Uterus (tissue), 4 donors: Measurements from ENCODE around the gene ATRN. TPM values are rescaled to one million over a fixed set of nuclear protein-coding genes. Genes with fewer than 3 reads are reported as not detected.
"Not testable (repeated sequence)": the region's sequence is repeated elsewhere in the genome, so short reads cannot be mapped to it uniquely, and the experiment has no call there.

Experiments
- DNase-seq, 2 donors: peaks; one replicate each; pipeline ENCODE4 v3.0.0-alpha.2; 2019 to 2020
- H3K27ac ChIP-seq, 2 donors: fragments of 200-600 bp; sonication (generic); 1 replicate in 1 of 2; 2 replicates in 1 of 2; pipeline ENCODE4 v1.5.1; 2016 to 2018
- H3K27me3 ChIP-seq, 2 donors: fragments of 200-600 bp; sonication (generic); one replicate each; pipeline ENCODE4 v1.5.1; 2018 to 2019; ENCODE audit warnings: control low read depth in 1 of 2
- H3K36me3 ChIP-seq, 2 donors: fragments of 200-600 bp; sonication (generic); one replicate each; pipeline ENCODE4 v1.5.1; 2019; ENCODE audit warnings: control low read depth in 1 of 2
- H3K4me1 ChIP-seq, 2 donors: fragments of 200-600 bp; sonication (generic); one replicate each; pipeline ENCODE4 v1.5.1; 2018 to 2019; ENCODE audit warnings: control low read depth in 1 of 2
- H3K4me3 ChIP-seq, 2 donors: fragments of 200-600 bp; sonication (generic); 1 replicate in 1 of 2; 2 replicates in 1 of 2; pipeline ENCODE4 v1.5.1; 2018 to 2019; ENCODE audit warnings: mild to moderate bottlenecking in 1 of 2
- H3K9me3 ChIP-seq, 2 donors: fragments of 200-600 bp; sonication (generic); one replicate each; pipeline ENCODE4 v1.5.1; 2019; ENCODE audit warnings: control low read depth in 1 of 2
- CTCF ChIP-seq, 4 experiments: fragments of 200-600 bp in 2 of 4; fragments of 450-650 bp in 2 of 4; sonication (generic) in 2 of 4; IDR thresholded peaks; one replicate each; pipeline ENCODE4 v1.5.1; 2016 to 2019; ENCODE audit warnings: antibody characterized with exemption in 4 of 4, mild to moderate bottlenecking in 2 of 4, moderate library complexity in 1 of 4
- POLR2A ChIP-seq, 2 donors: fragments of 450-650 bp; IDR thresholded peaks; one replicate each; pipeline ENCODE4 v1.6.1; 2016; ENCODE audit warnings: antibody characterized with exemption in 2 of 2, mild to moderate bottlenecking in 1 of 2, moderate library complexity in 1 of 2
- intact Hi-C: fragments of 100-400 bp; cut with DNase I; formaldehyde crosslinking; loops from one replicate; pipeline ENCODE4 v1.15.1; 2023; ENCODE audit warnings: low total_unique reads
- total RNA-seq, 4 donors: library from RNA; depleted of rRNA in 3 of 4; stranded (reverse); fragments of >200 nt in 3 of 4; gene quantifications; one replicate each; pipeline versions ENCODE4 v1.1.0 to v1.2.4, GENCODE V29; 2014 to 2023
- donor health status: DM: yes; HTN: yes; CAD: no.

ATRN gene
- total RNA-seq, 4 donors from 2014 or later: 7.4 to 76.7 (median 21.2) TPM

GRCh38 chr20:3510110-3510509 is 39.3 kb downstream of the ATRN start:
- no peak for DNase-seq
- H3K4me1 ChIP-seq: no peaks in the 10 kb centered on the region
- TF ChIP-seq POLR2A (IDR thresholded peaks at IDR 0.05) (no peak), CTCF (IDR thresholded peaks at IDR 0.05) (no peak)
- no peak overlapping the region for H3K4me3 ChIP-seq
- intact Hi-C loops: no loop called here
- H3K9me3 ChIP-seq: no peaks in the 10 kb centered on the region
- H3K27me3 ChIP-seq: no peaks in the 10 kb centered on the region
- H3K36me3 ChIP-seq: no peaks in the 10 kb centered on the region
- no peak overlapping the region for H3K27ac ChIP-seq

- intact Hi-C loops: not testable (repeated sequence)
Observed at GRCh38 chr20:3512239-3512638, 41.4 kb downstream of the ATRN start.

GRCh38 chr20:3514012-3514642 is 43.3 kb downstream of the ATRN start:
- no peak for TF ChIP-seq POLR2A (IDR thresholded peaks at IDR 0.05)
- TF ChIP-seq CTCF (IDR thresholded peaks at IDR 0.05): no peak
- intact Hi-C loops: no loop called here

More at GRCh38 chr20:3512239-3512638, 41.4 kb downstream of the ATRN start:
- not testable (repeated sequence) for H3K9me3 ChIP-seq, H3K4me1 ChIP-seq, H3K4me3 ChIP-seq, H3K36me3 ChIP-seq, DNase-seq, H3K27me3 ChIP-seq, H3K27ac ChIP-seq

GRCh38 chr20:3515379-3516170 is 44.8 kb downstream of the ATRN start:
- H3K9me3 ChIP-seq: no peaks in the 10 kb centered on the region
- TF ChIP-seq CTCF (IDR thresholded peaks at IDR 0.05) (no peak), POLR2A (IDR thresholded peaks at IDR 0.05) (no peak)
- H3K36me3 ChIP-seq: no peaks in the 10 kb centered on the region

More at GRCh38 chr20:3514012-3514642, 43.3 kb downstream of the ATRN start:
- H3K36me3 ChIP-seq: no peaks in the 10 kb centered on the region
- H3K27ac ChIP-seq: no peak overlapping the region
- no peaks in the 10 kb centered on the region for H3K4me1 ChIP-seq
- no peaks in the 10 kb centered on the region for H3K27me3 ChIP-seq
- DNase-seq: no peak
- no peaks in the 10 kb centered on the region for H3K9me3 ChIP-seq
- H3K4me3 ChIP-seq: no peak overlapping the region

GRCh38 chr20:3521852-3522740 is 51.3 kb downstream of the ATRN start:
- no peaks in the 10 kb centered on the region for H3K36me3 ChIP-seq
- no peak overlapping the region for H3K4me3 ChIP-seq
- TF ChIP-seq CTCF (IDR thresholded peaks at IDR 0.05) (no peak), POLR2A (IDR thresholded peaks at IDR 0.05) (no peak)
- H3K27me3 ChIP-seq: no peaks in the 10 kb centered on the region
- no peaks in the 10 kb centered on the region for H3K9me3 ChIP-seq
- intact Hi-C loops: no loop called here
- H3K4me1 ChIP-seq: no peaks in the 10 kb centered on the region
- H3K27ac ChIP-seq: no peak overlapping the region
- no peak for DNase-seq

More at GRCh38 chr20:3515379-3516170, 44.8 kb downstream of the ATRN start:
- no peak for DNase-seq
- Histone ChIP-seq H3K4me3 (no peak overlapping the region), H3K27ac (no peak overlapping the region), H3K4me1 (no peaks in the 10 kb centered on the region), H3K27me3 (no peaks in the 10 kb centered on the region)
- intact Hi-C loops: no loop called here

- H3K27me3 ChIP-seq, H3K27ac ChIP-seq, intact Hi-C loops, H3K36me3 ChIP-seq, DNase-seq, H3K4me3 ChIP-seq, H3K9me3 ChIP-seq, H3K4me1 ChIP-seq: not testable (repeated sequence)
Observed at GRCh38 chr20:3524696-3525095, 53.9 kb downstream of the ATRN start.
